GM18873 (cell line): ENCODE measurements around the gene GARIN5B.
A peak's percentile ranks its signal among the peaks of the same experiment; 100 is the strongest.

ENCODE experiments used
- ATAC-seq: cut with Tn5 transposase; IDR thresholded peaks from one replicate; pipeline ENCODE4 v1.9.1; 2021; ENCODE audit warnings: mild to moderate bottlenecking, moderate library complexity, moderate number of reproducible peaks; ENCODE audit not compliant: unreplicated experiment, low FRiP score

GARIN5B gene

GRCh38 chr19:55352549-55353145, 10.4 kb downstream of the GARIN5B start:
- no peak for ATAC-seq

- ATAC-seq, result no peak
Observed at GRCh38 chr19:55352040-55352439, 11.0 kb downstream of the GARIN5B start.

- ATAC-seq, result no peak
Observed at GRCh38 chr19:55350620-55351315, 12.3 kb downstream of the GARIN5B start.

GRCh38 chr19:55348317-55349034, 14.6 kb downstream of the GARIN5B start:
- ATAC-seq, result no peak

GRCh38 chr19:55347442-55348009, 15.5 kb downstream of the GARIN5B start:
- ATAC-seq, result no peak

GRCh38 chr19:55346725-55347441, 16.2 kb downstream of the GARIN5B start:
- ATAC-seq, result no peak

- no peak for ATAC-seq
Observed at GRCh38 chr19:55345818-55346724, 17.0 kb downstream of the GARIN5B start.

- ATAC-seq, result no peak
Observed at GRCh38 chr19:55345101-55345817, 17.8 kb downstream of the GARIN5B start.

- ATAC-seq, result no peak
Observed at GRCh38 chr19:55344444-55344843, 18.6 kb downstream of the GARIN5B start.

GRCh38 chr19:55341595-55342531, 21.2 kb downstream of the GARIN5B start:
- ATAC-seq, result no peak

- no peak for ATAC-seq
Observed at GRCh38 chr19:55341171-55341588, 21.9 kb downstream of the GARIN5B start.

GRCh38 chr19:55340784-55341147, 22.3 kb downstream of the GARIN5B start:
- ATAC-seq, result no peak

- ATAC-seq, result no peak
Observed at GRCh38 chr19:55339889-55340783, 22.9 kb downstream of the GARIN5B start.

GRCh38 chr19:55339105-55339888, 23.8 kb downstream of the GARIN5B start, which contains the start of gene KMT5C:
KMT5C (plus strand) TSS chr19:55339876; CDS start chr19:55341937, 2,061 bp downstream.
- peak; percentile 91 for ATAC-seq

GRCh38 chr19:55336101-55336500, 27.0 kb downstream of the GARIN5B start:
- no peak for ATAC-seq

GRCh38 chr19:55333870-55334269, 29.2 kb downstream of the GARIN5B start:
- no peak for ATAC-seq
